ENCODE data around the gene ST7L.

- no peak for TF ChIP-seq TAF1 (IDR thresholded peaks at IDR 0.05; ENCODE audit: low read depth, low read length)
- no peak for TF ChIP-seq POLR2A (IDR thresholded peaks at IDR 0.05; ENCODE audit: low read depth, low read length)
- no peak for TF ChIP-seq POLR2AphosphoS5 (IDR thresholded peaks at IDR 0.05; ENCODE audit: low read depth, low read length)
- TF ChIP-seq SPI1 (IDR thresholded peaks at IDR 0.05; ENCODE audit: low read depth, low read length), result no peak
- no peak for TF ChIP-seq PAX5 (IDR thresholded peaks at IDR 0.05; ENCODE audit: insufficient read depth, low read length, severe bottlenecking)
Observed at GRCh38 chr1:112536561-112536960, 82.4 kb downstream of the ST7L start.

Measured in GM12891 (cell line).